ENCODE results near the gene CEND1. TPM values are rescaled to one million over a fixed set of nuclear protein-coding genes. Genes with fewer than 3 reads are reported as not detected.

Gene CEND1
- total and polyA plus RNA-seq, 2 of the 13 experiments (the other 11 are each of a cell fraction or from before 2014, with no cell fraction given) = not detected

DNA sequence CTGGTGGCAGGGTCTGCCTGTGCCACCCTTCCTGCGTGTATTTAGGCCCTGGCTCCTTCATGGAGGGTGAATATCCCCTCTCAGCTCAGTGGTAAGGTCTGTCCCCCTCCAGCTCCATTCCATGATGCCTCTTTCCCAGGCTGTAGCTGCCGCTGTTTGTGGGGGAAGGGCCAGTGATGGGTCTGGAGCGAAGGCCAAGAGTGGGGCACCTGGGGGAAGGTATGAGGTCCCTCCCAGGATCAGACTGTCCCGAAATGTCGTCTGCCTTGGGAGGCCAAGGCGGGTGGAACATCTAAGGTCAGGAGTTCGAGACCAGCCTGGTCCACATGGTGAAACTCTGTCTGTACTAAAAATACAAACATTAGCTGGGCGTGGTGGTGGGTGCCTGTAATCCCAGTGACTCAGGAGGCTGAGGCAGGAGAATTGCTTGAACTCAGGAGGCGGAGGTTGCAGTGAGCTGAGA lies 44.0 kb upstream of the CEND1 start (continued):
- TF ChIP-seq, protein P1, sequence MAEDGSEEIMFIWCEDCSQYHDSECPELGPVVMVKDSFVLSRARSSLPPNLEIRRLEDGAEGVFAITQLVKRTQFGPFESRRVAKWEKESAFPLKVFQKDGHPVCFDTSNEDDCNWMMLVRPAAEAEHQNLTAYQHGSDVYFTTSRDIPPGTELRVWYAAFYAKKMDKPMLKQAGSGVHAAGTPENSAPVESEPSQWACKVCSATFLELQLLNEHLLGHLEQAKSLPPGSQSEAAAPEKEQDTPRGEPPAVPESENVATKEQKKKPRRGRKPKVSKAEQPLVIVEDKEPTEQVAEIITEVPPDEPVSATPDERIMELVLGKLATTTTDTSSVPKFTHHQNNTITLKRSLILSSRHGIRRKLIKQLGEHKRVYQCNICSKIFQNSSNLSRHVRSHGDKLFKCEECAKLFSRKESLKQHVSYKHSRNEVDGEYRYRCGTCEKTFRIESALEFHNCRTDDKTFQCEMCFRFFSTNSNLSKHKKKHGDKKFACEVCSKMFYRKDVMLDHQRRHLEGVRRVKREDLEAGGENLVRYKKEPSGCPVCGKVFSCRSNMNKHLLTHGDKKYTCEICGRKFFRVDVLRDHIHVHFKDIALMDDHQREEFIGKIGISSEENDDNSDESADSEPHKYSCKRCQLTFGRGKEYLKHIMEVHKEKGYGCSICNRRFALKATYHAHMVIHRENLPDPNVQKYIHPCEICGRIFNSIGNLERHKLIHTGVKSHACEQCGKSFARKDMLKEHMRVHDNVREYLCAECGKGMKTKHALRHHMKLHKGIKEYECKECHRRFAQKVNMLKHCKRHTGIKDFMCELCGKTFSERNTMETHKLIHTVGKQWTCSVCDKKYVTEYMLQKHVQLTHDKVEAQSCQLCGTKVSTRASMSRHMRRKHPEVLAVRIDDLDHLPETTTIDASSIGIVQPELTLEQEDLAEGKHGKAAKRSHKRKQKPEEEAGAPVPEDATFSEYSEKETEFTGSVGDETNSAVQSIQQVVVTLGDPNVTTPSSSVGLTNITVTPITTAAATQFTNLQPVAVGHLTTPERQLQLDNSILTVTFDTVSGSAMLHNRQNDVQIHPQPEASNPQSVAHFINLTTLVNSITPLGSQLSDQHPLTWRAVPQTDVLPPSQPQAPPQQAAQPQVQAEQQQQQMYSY (CRISPR knock-in tag; IDR thresholded peaks at IDR 0.05) = peak; percentile 82
- no peak for TF ChIP-seq ZNF556 (CRISPR knock-in tag; IDR thresholded peaks at IDR 0.05; ENCODE audit: borderline replicate concordance)
- TF ChIP-seq, protein P2, sequence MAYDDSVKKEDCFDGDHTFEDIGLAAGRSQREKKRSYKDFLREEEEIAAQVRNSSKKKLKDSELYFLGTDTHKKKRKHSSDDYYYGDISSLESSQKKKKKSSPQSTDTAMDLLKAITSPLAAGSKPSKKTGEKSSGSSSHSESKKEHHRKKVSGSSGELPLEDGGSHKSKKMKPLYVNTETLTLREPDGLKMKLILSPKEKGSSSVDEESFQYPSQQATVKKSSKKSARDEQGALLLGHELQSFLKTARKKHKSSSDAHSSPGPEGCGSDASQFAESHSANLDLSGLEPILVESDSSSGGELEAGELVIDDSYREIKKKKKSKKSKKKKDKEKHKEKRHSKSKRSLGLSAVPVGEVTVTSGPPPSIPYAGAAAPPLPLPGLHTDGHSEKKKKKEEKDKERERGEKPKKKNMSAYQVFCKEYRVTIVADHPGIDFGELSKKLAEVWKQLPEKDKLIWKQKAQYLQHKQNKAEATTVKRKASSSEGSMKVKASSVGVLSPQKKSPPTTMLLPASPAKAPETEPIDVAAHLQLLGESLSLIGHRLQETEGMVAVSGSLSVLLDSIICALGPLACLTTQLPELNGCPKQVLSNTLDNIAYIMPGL (CRISPR knock-in tag; IDR thresholded peaks at IDR 0.05; ENCODE audit: borderline replicate concordance in 1 of 2, low read depth in 1 of 2) = 0 out of 4 replicates have a peak, but pooled peaks of 1 of the 2 experiments have one; percentile 2
- TF ChIP-seq, protein P3, sequence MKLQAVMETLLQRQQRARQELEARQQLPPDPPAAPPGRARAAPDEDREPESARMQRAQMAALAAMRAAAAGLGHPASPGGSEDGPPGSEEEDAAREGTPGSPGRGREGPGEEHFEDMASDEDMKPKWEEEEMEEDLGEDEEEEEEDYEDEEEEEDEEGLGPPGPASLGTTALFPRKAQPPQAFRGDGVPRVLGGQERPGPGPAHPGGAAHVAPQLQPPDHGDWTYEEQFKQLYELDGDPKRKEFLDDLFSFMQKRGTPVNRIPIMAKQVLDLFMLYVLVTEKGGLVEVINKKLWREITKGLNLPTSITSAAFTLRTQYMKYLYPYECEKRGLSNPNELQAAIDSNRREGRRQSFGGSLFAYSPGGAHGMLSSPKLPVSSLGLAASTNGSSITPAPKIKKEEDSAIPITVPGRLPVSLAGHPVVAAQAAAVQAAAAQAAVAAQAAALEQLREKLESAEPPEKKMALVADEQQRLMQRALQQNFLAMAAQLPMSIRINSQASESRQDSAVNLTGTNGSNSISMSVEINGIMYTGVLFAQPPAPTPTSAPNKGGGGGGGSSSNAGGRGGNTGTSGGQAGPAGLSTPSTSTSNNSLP (IDR thresholded peaks at IDR 0.05; ENCODE audit: low read depth, low read length) = no peak
- TF ChIP-seq REPIN1 (CRISPR knock-in tag; IDR thresholded peaks at IDR 0.05; ENCODE audit: borderline replicate concordance, low read depth) = 0 out of 2 replicates have a peak, but pooled peaks have one; percentile 2
- 0 out of 2 replicates have a peak, but pooled peaks have one; percentile 27 for TF ChIP-seq CCDC6 (CRISPR knock-in tag; IDR thresholded peaks at IDR 0.05)
- TF ChIP-seq SMAD9 (CRISPR knock-in tag; IDR thresholded peaks at IDR 0.05) = 0 out of 2 replicates have a peak, but pooled peaks have one; percentile 40
- TF ChIP-seq, protein P4, sequence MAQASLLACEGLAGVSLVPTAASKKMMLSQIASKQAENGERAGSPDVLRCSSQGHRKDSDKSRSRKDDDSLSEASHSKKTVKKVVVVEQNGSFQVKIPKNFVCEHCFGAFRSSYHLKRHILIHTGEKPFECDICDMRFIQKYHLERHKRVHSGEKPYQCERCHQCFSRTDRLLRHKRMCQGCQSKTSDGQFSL (CRISPR knock-in tag; IDR thresholded peaks at IDR 0.05) = 0 out of 2 replicates have a peak, but pooled peaks have one; percentile 48

Data from HepG2 (cell line).